Transverse colon (tissue), 4 donors: ENCODE data around the gene PCED1A. TPM values are rescaled to one million over a fixed set of nuclear protein-coding genes. Genes with fewer than 3 reads are reported as not detected.

Experiments
- DNase-seq: peaks from one replicate; pipeline ENCODE4 v3.0.0-alpha.2; 2019
- H3K27ac ChIP-seq, 4 donors: fragments of 200-600 bp; sonication (generic); 2 replicates each; pipeline ENCODE4 v1.5.1; 2016 to 2018; ENCODE audit warnings: inconsistent platforms in 4 of 4
- H3K27me3 ChIP-seq: fragments of 200-600 bp; sonication (generic); 2 replicates; pipeline ENCODE4 v1.5.1; 2017; ENCODE audit warnings: inconsistent platforms
- H3K36me3 ChIP-seq, 4 donors: fragments of 200-600 bp; sonication (generic); 2 replicates each; pipeline ENCODE4 v1.5.1; 2017 to 2019; ENCODE audit warnings: inconsistent platforms in 4 of 4
- H3K4me1 ChIP-seq, 4 donors: fragments of 200-600 bp; sonication (generic); 2 replicates each; pipeline ENCODE4 v1.5.1; 2017 to 2020; ENCODE audit warnings: inconsistent platforms in 4 of 4
- H3K4me3 ChIP-seq, 4 donors: fragments of 200-600 bp; sonication (generic); 1 replicate in 1 of 4; 2 replicates in 3 of 4; pipeline versions ENCODE4 v1.5.1 to v1.6.1; 2017 to 2019; ENCODE audit warnings: inconsistent platforms in 4 of 4
- H3K9me3 ChIP-seq, 2 donors: fragments of 200-600 bp; sonication (generic); 2 replicates each; pipeline ENCODE4 v1.5.1; 2017 to 2019; ENCODE audit warnings: inconsistent platforms in 2 of 2
- EP300 ChIP-seq: sonication (generic); formaldehyde crosslinking; IDR thresholded peaks from one replicate; pipeline ENCODE4 v1.6.1; 2017; ENCODE audit warnings: antibody characterized with exemption, low read depth
- POLR2A ChIP-seq: fragments of 450-650 bp; IDR thresholded peaks from one replicate; pipeline ENCODE4 v1.6.1; 2016; ENCODE audit warnings: antibody characterized with exemption, mild to moderate bottlenecking, moderate library complexity
- POLR2AphosphoS5 ChIP-seq, 3 donors: sonication (generic); formaldehyde crosslinking; IDR thresholded peaks; one replicate each; pipeline ENCODE4 v1.6.1; 2016; ENCODE audit warnings: antibody characterized with exemption in 3 of 3
- WGBS, 2 donors: methylation state at CpG; one replicate each; pipeline ENCODE4 v1.1.5; 2018; ENCODE audit warnings: low coverage in 1 of 2; 5-methylcytosine and 5-hydroxymethylcytosine counted together
- in situ Hi-C, 4 donors: fragments of 200-750 bp; cut with MboI; loops; one replicate each; pipeline versions ENCODE4 v1.15.0 to v1.15.1; 2017; ENCODE audit warnings: low sequenced_read_pairs in 3 of 4, low pct_ligation_motif_present in 1 of 4, low pct_unique_long_range_greater_than_20kb in 1 of 4
- intact Hi-C: fragments of 100-400 bp; cut with DNase I; formaldehyde crosslinking; loops from one replicate; pipeline ENCODE4 v1.15.1; 2023; ENCODE audit warnings: low total_unique reads
- total RNA-seq, 4 donors: library from RNA; depleted of rRNA; stranded (reverse); fragments of >200 nt; gene quantifications; one replicate each; pipeline ENCODE4 v1.1.0, GENCODE V29; 2016
- TF ChIP-seq, protein P1 (sequence below), 5 experiments: fragments of 200-600 bp in 3 of 5; fragments of 450-650 bp in 2 of 5; sonication (generic) in 3 of 5; IDR thresholded peaks; 1 replicate in 2 of 5; 2 replicates in 3 of 5; pipeline ENCODE4 v1.5.1; 2016 to 2017; ENCODE audit warnings: antibody characterized with exemption in 5 of 5, inconsistent platforms in 3 of 5, mild to moderate bottlenecking in 2 of 5, moderate library complexity in 1 of 5

Gene PCED1A
- total RNA-seq, 4 donors from 2014 or later, result 15.5 to 85.7 (median 36.6) TPM

DNA sequence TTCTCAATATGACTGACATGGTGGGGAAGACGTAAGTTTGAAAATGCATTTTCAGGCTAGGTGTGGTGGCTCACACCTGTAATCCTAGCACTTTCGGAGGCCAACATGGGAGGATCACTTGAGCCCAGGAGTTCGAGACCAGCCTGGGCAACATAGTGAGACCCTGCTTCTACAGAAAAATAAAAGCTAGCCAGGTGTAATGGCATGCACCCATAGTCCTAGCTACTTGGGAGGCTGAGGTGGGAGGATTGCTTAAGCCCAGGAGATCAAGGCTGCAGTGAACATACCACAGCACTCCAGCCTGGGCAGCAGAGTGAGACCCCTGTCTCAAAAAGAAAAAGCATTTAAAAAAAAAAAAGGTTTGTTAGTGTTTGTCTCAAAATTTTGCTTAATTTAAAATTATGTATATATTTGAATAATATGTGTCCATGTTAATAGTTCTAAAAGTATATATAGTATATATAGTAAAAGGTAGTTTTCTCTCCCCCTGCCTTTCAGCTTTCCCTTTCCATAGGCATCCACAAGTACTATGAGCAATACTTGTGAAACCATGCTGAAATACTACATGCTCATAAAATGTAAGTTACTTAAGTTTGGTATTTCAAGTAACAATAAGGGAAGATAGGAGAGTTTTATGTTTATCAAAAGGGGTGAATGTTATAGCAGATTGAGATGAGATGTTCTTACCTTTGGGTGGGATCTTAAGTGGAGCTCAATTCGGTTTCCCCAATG is 47.9 kb upstream of the PCED1A start:
- Histone ChIP-seq H3K4me1 (peaks cover 11 to 55% (median 27%) of the 10 kb centered on the region in 4 donors), H3K36me3 (no peaks in the 10 kb centered on the region), H3K9me3 (no peaks in the 10 kb centered on the region), H3K4me3 (no peak overlapping the region), H3K27ac (no peak overlapping the region), H3K27me3 (no peaks in the 10 kb centered on the region)
- no peak for DNase-seq
- TF ChIP-seq POLR2AphosphoS5 (IDR thresholded peaks at IDR 0.05) (no peak), EP300 (no peak), POLR2A (no peak)
- TF ChIP-seq, protein P1, sequence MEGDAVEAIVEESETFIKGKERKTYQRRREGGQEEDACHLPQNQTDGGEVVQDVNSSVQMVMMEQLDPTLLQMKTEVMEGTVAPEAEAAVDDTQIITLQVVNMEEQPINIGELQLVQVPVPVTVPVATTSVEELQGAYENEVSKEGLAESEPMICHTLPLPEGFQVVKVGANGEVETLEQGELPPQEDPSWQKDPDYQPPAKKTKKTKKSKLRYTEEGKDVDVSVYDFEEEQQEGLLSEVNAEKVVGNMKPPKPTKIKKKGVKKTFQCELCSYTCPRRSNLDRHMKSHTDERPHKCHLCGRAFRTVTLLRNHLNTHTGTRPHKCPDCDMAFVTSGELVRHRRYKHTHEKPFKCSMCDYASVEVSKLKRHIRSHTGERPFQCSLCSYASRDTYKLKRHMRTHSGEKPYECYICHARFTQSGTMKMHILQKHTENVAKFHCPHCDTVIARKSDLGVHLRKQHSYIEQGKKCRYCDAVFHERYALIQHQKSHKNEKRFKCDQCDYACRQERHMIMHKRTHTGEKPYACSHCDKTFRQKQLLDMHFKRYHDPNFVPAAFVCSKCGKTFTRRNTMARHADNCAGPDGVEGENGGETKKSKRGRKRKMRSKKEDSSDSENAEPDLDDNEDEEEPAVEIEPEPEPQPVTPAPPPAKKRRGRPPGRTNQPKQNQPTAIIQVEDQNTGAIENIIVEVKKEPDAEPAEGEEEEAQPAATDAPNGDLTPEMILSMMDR (IDR thresholded peaks at IDR 0.05), result no peak
- intact Hi-C loops (no loop called here), in situ Hi-C loops (no loop called here)
- WGBS, 2 donors, result 83 to 88% methylated on average over 2 to 4 of the region's 4 CpGs

DNA sequence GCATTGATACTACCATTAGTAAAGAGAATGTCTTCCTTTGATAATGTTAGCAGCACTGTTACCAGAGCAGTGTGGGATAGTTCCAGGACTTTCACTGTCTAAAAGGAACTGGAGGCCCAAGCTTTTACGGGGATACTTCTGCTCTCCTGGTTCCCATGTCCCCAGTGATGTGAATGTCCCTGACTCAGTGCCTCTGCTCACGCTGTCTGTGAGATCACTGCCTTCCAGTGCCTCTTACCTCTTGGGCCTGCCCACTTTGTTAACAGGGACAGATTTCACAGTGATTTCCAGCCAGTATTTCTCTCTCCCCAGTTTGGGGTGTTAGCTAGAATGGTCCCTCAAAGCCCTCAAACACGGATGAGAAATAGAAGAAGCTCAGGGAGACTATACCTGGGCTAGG is 47.3 kb upstream of the PCED1A start:
- Histone ChIP-seq H3K27ac (no peak overlapping the region), H3K36me3 (no peaks in the 10 kb centered on the region), H3K27me3 (no peaks in the 10 kb centered on the region), H3K4me3 (no peak overlapping the region), H3K9me3 (no peaks in the 10 kb centered on the region), H3K4me1 (peaks cover 11 to 48% (median 25%) of the 10 kb centered on the region in 4 donors)
- in situ Hi-C loops, result no loop called here
- no peak for TF ChIP-seq POLR2A
- TF ChIP-seq POLR2AphosphoS5 (IDR thresholded peaks at IDR 0.05), result no peak
- TF ChIP-seq, protein P1 (IDR thresholded peaks at IDR 0.05), result no peak
- no peak for TF ChIP-seq EP300
- DNase-seq, result no peak
- intact Hi-C loops, result no loop called here
- 96% methylated on average over 3 of the region's 3 CpGs; no CpG with 5 or more reads in 1 of the 2 donors for WGBS, 2 donors

DNA sequence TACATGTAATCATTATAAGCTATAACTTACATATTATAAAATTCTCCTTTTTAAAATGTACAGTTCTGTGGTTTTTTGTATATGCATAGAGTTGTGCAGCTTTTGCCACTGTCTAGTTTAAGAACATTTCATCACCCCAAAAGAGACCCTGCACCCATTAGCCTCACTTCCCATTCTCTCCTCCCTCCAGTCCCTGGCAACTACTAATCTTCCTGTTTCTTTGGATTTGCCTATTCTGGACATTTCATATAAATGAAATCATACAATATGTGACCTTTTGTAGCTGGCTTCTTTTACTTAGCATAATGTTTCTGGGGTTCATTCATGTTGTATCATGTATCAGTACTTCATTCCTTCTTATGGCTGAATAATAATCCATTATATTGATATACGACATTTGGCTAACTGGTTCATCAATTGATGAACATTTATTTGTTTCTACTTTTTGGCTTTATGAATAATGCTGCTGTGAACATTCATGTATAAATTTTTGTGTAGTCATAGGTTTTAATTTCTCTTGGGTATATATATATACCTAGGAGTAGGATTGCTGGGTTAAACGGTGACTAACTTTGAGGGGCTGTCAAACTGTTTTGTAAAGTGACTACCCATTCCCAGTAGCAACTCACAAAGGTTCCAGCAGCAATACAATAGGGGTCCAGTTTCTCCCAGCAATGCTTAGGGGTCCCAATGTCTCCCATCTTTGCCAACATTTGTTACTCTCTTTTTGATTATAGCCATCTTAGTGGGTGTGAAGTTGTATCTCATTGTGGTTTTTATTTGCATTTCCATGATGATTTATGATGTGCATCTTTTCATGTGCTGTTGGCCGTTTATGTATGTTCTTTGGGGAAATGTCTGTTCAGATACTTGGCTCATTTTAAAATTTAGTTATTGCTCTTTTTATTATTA is 43.5 kb upstream of the PCED1A start:
- WGBS, 2 donors, result 64 to 69% methylated on average over 3 of the region's 3 CpGs
- Histone ChIP-seq H3K27me3 (no peaks in the 10 kb centered on the region), H3K4me3 (no peak overlapping the region), H3K36me3 (no peaks in the 10 kb centered on the region), H3K4me1 (peaks cover 0 to 36% (median 4%) of the 10 kb centered on the region in 4 donors), H3K9me3 (no peaks in the 10 kb centered on the region), H3K27ac (no peak overlapping the region)
- intact Hi-C loops, result no loop called here
- DNase-seq, result no peak
- in situ Hi-C loops, result no loop called here
- TF ChIP-seq, protein P1 (IDR thresholded peaks at IDR 0.05), result no peak

DNA sequence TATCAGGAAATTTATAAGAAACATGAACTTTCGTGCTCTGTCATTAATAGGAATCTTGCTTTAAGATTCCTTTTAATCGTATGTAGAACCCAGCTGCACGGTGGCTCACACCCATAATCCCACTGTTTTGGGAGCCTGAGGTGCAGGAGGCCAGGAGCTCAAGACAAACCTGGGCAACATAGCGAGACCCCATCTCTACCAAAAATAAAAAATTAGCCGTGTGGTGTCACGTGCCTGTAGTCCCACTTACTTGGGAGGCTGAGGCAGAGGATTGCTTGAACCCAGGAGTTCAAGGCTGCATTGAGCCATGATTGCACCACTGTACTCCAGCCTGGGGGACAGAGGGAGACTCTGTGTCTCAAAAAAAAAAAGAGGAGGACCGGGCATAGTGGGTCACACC is 40.2 kb upstream of the PCED1A start:
- Histone ChIP-seq H3K9me3 (no peaks in the 10 kb centered on the region), H3K4me3 (no peak overlapping the region), H3K36me3 (no peaks in the 10 kb centered on the region), H3K27me3 (no peaks in the 10 kb centered on the region), H3K27ac (no peak overlapping the region), H3K4me1 (peaks cover 0 to 49% (median 4%) of the 10 kb centered on the region in 4 donors)
- TF ChIP-seq EP300 (no peak), POLR2A (no peak), POLR2AphosphoS5 (IDR thresholded peaks at IDR 0.05) (no peak)
- TF ChIP-seq, protein P1 (IDR thresholded peaks at IDR 0.05), result no peak
- intact Hi-C loops (loop anchor here (1.0 kb wide), 1 partner anchor 36 kb away; no protein-coding TSS in a partner anchor), in situ Hi-C loops (no loop called here)
- 83 to 89% methylated on average over 4 to 7 of the region's 7 CpGs for WGBS, 2 donors
- DNase-seq, result no peak
